ENCODE measurements around the gene CPPED1. TPM values are rescaled to one million over a fixed set of nuclear protein-coding genes. Genes with fewer than 3 reads are reported as not detected.
"Not testable (repeated sequence)": the region's sequence is repeated elsewhere in the genome, so short reads cannot be mapped to it uniquely, and the experiment has no call there.

Gene CPPED1
- total RNA-seq, 1 experiment from 2014 or later = 15.3 TPM

GRCh38 chr16:12802048-12802447, 1.6 kb downstream of the CPPED1 start:
- no peak for DNase-seq (ENCODE audit: low spot score)

- DNase-seq (ENCODE audit: low spot score) = no peak
These were observed 2.1 kb downstream of the CPPED1 start for GRCh38 chr16:12801511-12802042.

GRCh38 chr16:12800817-12801216, 2.9 kb downstream of the CPPED1 start:
- DNase-seq (ENCODE audit: low spot score) = no peak

- not testable (repeated sequence) for DNase-seq (ENCODE audit: low spot score)
These were observed 3.7 kb downstream of the CPPED1 start for GRCh38 chr16:12799996-12800395.

GRCh38 chr16:12798846-12799245, 4.8 kb downstream of the CPPED1 start:
- DNase-seq (ENCODE audit: low spot score) = no peak

GRCh38 chr16:12798171-12798570, 5.5 kb downstream of the CPPED1 start:
- DNase-seq (ENCODE audit: low spot score) = no peak

- no peak for DNase-seq (ENCODE audit: low spot score)
These were observed 7.2 kb downstream of the CPPED1 start for GRCh38 chr16:12796498-12796897.

- no peak for DNase-seq (ENCODE audit: low spot score)
These were observed 8.9 kb downstream of the CPPED1 start for GRCh38 chr16:12794486-12795387.

GRCh38 chr16:12793865-12794240, 9.8 kb downstream of the CPPED1 start:
- no peak for DNase-seq (ENCODE audit: low spot score)

- DNase-seq (ENCODE audit: low spot score) = no peak
These were observed 10.4 kb downstream of the CPPED1 start for GRCh38 chr16:12793120-12793864.

- DNase-seq (ENCODE audit: low spot score) = not testable (repeated sequence)
These were observed 11.2 kb downstream of the CPPED1 start for GRCh38 chr16:12792528-12792927.

GRCh38 chr16:12791340-12791739, 12.3 kb downstream of the CPPED1 start:
- no peak for DNase-seq (ENCODE audit: low spot score)

- no peak for DNase-seq (ENCODE audit: low spot score)
These were observed 14.9 kb downstream of the CPPED1 start for GRCh38 chr16:12788758-12789157.

- DNase-seq (ENCODE audit: low spot score) = no peak
These were observed 17.6 kb downstream of the CPPED1 start for GRCh38 chr16:12786081-12786480.

GRCh38 chr16:12784076-12784475, 19.6 kb downstream of the CPPED1 start:
- DNase-seq (ENCODE audit: low spot score) = no peak

- no peak for DNase-seq (ENCODE audit: low spot score)
These were observed 21.9 kb downstream of the CPPED1 start for GRCh38 chr16:12781777-12782176.

- DNase-seq (ENCODE audit: low spot score) = no peak
These were observed 23.2 kb downstream of the CPPED1 start for GRCh38 chr16:12780467-12780866.

- no peak for DNase-seq (ENCODE audit: low spot score)
These were observed 25.0 kb downstream of the CPPED1 start for GRCh38 chr16:12778726-12779125.

- DNase-seq (ENCODE audit: low spot score) = no peak
These were observed 27.9 kb downstream of the CPPED1 start for GRCh38 chr16:12775656-12776236.

- no peak for DNase-seq (ENCODE audit: low spot score)
These were observed 30.5 kb downstream of the CPPED1 start for GRCh38 chr16:12773221-12773620.

- no peak for DNase-seq (ENCODE audit: low spot score)
These were observed 32.3 kb downstream of the CPPED1 start for GRCh38 chr16:12771341-12771798.

GRCh38 chr16:12769525-12769924, 34.2 kb downstream of the CPPED1 start:
- DNase-seq (ENCODE audit: low spot score) = no peak
